GM19025 (cell line): ENCODE data around the gene PEAK3.

Source experiments
- ATAC-seq: cut with Tn5 transposase; IDR thresholded peaks from one replicate; pipeline ENCODE4 v1.9.1; 2021; ENCODE audit warnings: mild to moderate bottlenecking, low read depth, moderate library complexity; ENCODE audit not compliant: unreplicated experiment

Gene PEAK3

GRCh38 chr19:2282062-2282861, at the start of gene PEAK3:
Gene PEAK3, minus strand, starts transcription at chr19:2282175. Its CDS starts 1,244 bp downstream, at chr19:2280931.
- no peak for ATAC-seq

- ATAC-seq = no peak
Measured at GRCh38 chr19:2330632-2331284, 48.8 kb upstream of the PEAK3 start.

- ATAC-seq = no peak
Measured at GRCh38 chr19:2330255-2330631, 48.3 kb upstream of the PEAK3 start.

GRCh38 chr19:2329501-2329916, 47.5 kb upstream of the PEAK3 start:
- no peak for ATAC-seq

- no peak for ATAC-seq
Measured at GRCh38 chr19:2329149-2329478, 47.1 kb upstream of the PEAK3 start.

DNA sequence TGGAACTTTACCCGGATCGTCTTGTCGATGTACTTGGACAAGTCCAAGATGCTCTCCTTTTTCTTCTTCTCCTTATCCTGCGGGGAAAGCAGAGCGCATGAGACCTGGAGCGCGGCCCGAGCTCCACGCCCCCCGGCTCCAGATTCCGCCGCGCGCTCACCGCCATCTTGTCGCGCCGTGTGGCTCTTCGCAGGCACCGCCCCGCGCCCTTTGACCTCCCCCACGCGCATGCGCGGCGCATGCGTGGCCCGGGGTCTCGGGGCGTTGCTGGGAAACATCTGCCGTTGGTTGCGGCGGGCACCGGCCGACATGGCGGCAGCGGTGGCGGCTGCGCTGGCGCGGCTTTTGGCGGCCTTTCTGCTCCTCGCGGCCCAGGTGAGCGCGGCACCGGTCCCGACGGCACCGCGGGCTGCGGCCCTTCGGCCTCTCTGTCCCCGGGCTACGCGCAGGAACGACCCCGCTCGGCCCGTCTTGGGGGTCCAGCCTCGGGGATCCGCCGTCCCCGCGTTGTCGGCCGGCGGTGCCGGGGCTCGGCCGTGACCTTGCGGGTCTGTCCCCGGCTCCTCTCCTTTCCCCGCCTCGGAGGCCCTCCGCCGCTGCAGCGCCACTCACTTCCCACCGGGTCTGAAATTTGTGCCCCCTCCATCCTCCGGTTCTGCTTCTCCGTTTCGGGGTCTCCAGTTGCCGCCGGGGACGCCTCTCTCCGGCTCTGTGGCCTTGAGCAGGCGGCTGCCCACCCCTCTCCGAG, 46.6 kb upstream of the PEAK3 start, which contains the start of the genes LSM7 and SPPL2B:
Gene LSM7 (minus strand): TSS at position 186 of the 748 bp plus-strand sequence. CDS start 20 bp downstream, at position 166.
Gene SPPL2B (plus strand): TSS at position 284 of the 748 bp plus-strand sequence. CDS start 26 bp downstream, at position 310.
- ATAC-seq = peak; percentile 56

DNA sequence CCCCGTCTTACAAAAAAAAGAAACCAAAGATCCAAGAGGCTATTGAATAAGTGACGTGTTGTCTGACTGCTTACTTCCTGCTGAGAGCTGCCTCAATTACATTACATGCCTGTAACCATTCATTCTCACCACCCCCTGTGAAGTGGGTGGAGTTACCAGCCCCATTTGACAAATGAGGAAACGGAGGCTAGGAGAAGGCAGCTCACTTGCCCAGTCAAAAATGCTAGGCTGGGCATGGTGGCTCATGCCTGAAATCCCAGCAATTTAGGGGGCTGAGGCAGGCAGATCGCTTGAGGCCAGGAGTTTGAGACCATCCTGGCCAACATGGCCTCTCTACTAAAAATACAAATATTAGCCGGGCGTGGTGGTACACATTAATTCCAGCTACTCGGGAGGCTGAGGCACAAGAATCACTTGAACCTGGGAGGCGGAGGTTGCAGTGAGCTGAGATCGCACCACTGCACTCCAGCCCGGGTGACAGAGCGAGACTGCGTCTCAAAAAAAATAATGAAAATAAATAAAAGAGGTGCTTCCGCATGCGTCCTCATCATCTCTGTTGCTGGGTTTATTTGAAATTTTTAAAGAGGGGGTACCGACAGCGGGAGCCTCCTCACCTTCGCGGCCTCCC, 45.9 kb upstream of the PEAK3 start:
- ATAC-seq = no peak

DNA sequence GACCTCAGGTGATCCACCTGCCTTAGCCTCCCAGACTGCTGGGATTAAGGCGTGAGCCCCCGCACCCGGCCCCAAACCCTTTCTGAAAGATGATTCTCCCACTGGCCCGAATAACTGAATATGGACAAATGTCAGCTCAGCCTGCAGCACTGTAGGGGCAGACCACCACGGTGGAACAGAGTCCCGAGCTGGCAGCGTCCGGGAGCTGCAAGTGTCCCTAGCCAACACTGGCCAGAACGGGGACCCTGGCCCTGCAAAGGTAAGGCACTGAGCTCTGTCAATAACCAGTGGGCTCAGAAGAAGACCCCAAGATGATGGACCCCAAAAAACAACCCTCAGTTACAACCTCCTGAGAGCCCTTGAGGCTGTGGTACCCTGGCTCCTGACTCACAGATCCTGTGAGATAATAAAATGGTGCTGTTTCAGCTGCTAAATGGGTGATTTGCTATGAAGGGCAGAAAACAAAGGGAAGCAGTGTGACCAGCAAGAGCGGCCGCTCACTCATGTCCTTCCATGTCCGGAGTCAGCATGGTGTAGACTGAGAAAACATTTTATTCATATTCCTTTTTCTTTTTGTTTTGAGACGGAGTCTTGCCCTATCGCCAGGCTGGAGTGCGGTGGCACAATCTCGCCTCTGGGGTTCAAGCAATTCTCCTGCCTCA, 44.9 kb upstream of the PEAK3 start:
- no peak for ATAC-seq

DNA sequence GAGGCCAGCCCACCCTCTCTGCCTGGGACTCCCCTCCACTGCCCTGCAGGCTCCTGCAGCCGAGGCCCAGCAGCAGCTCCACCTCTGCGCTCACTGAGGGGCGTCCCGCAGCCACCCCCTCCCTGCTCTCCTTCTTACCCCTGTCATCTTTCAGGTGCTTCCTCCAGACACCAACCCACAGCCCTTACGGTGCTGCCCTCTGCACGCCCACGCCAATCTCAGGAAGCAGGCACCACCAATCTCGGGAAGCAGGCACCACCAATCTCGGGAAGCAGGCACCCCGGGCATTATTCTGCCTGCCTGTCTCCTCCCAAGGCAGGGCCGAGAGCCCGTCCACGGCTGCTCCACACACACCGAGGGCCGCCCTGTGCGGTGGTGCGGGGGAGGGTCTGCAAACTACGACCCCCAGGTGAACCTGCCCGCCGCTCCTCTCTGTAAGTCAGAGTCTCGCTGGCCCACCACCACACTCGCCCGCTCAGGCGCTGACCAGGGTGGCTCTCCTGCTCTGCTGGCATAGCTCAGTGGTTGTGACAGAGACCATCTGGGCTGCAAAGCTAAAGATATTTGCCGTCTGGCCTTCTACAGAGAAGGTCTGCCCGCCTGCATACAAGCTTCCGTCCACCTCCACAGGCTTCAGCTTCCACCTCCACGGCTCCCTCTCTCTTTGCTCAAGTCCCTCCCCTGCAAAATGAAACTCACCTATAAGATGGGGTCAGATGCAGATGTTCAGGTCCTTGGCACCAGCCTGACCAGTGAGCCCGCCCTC, 43.5 kb upstream of the PEAK3 start:
- ATAC-seq = no peak

DNA sequence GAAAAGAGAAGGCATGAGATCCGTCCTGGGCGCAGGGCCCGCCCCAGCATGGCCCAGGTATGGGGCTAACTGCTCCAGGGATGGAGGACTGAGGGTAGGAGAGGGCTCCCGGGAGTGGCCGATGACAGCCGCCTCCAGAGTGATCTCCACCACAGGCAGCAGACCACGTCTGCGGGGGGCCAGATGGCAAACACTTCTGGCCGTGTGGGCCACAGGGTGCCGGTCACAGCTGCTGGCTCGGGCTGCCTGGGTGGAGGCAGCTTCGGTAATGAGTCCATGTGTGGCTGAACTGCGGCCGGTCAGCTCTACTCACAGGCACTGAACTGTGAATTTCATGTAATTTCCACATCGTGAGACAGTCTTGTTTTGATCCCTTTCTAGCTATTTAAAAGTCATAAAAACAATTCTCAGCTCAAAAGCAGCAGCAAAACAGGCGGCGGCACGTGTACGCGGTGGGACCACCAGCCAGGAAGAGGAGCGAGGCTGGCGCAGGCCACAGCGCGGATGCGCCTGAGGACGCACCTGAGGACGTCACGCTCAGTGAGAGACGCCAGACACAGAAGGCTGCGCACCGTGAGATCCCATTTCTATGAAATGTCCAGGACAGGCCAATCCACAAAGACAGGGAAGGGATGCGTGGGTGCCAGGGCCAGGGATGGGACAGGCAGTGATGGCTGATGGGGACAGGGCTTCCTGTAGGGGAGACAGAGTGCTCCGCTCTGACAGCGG, 42.4 kb upstream of the PEAK3 start:
- no peak for ATAC-seq

DNA sequence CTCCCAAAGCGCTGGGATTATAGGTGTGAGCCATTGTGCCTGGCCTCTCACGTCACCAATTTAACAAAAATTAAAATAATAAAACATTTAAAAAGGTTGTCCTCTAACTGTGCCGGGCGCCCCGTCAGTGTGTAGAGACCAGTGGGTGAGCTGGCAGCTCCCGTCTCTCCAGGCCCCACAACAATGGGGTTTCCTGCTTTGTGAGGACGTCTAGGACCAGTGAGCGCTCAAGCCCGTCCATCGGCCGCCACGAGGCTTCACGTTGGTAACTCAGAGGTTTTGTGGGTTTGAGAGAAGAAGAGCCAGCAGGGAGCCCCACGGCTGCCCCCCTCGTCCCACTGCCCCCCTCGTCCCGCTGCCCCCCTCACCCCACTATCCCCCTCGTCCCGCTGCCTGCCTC, 41.7 kb upstream of the PEAK3 start:
- ATAC-seq = no peak

GRCh38 chr19:2321565-2322283, 39.7 kb upstream of the PEAK3 start:
- no peak for ATAC-seq

- no peak for ATAC-seq
Measured at GRCh38 chr19:2320939-2321338, 39.0 kb upstream of the PEAK3 start.

DNA sequence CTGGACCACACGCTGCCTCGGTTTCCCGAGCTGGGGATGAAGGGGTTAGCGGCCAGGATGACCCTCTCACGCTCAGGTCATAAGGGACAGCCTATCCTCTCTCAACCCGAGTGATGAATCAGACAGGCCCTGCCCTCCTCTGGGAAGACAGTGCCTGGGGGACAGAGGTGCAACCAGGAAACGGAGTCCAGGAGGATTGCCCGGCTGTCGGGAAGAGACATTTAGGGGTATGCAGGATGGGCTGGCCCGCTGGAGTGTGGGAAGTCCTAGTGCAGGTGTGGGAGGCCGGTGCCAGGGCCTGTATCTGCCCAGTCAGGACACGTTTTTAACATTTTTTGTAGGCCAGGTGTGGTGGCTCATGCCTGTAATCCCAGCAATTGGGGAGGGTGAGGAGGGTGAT, 38.1 kb upstream of the PEAK3 start:
- no peak for ATAC-seq

DNA sequence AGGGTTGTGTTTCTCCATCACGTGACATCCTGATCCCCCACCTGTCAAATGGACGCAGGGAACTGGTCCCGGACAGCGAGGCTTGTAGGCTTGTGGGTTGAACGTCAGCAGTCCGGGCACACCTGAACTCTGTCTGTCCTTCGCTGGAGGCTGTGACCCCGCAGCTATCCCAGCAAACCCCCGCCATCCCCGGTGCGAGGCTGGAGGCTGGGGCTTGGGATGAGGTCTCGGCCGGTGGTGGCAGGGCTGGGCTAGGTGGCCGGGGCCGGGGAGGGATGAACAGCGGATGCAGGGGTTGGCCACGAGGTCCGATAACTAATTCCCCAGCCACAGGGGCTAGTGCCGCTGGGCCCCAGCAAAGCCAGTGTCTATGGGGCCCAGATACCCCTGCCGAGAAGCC, 37.6 kb upstream of the PEAK3 start:
- no peak for ATAC-seq

- no peak for ATAC-seq
Measured at GRCh38 chr19:2318923-2319322, 36.9 kb upstream of the PEAK3 start.

- no peak for ATAC-seq
Measured at GRCh38 chr19:2317756-2318155, 35.8 kb upstream of the PEAK3 start.

DNA sequence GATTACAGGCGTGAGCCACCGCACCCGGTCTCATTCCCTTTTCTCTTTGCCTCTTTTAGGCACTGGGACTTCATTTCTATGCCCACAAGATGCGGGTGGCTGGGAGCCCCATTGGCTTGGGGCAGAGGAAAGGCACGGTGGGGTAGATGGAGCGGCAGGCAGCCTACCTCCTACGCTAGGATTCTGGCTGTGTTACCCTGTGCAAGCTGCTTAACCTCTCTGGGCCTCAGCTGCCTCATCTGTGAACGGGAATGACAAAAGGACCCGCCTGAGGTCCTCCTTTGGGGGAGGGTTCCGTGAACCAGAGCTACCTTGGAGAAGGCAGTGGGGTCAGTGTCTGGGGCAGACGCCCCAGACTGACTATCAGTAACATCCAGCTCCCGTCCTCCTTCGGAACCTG, 35.3 kb upstream of the PEAK3 start:
- ATAC-seq = no peak
